Measurements from ENCODE around the gene GARNL3.

Gene GARNL3

GRCh38 chr9:127419348-127419747, 154.8 kb downstream of the GARNL3 start:
- TF ChIP-seq CTCF (IDR thresholded peaks at IDR 0.05; ENCODE audit: insufficient read depth, low read length, missing control alignments), result no peak
- POLR2A ChIA-PET, result no interaction called here
- no peak for DNase-seq (ENCODE audit: low read depth, low spot score)
- no peak overlapping the region for H3K4me3 ChIP-seq (ENCODE audit: low read depth, low read length)
- CTCF ChIA-PET, result no interaction called here

DNA sequence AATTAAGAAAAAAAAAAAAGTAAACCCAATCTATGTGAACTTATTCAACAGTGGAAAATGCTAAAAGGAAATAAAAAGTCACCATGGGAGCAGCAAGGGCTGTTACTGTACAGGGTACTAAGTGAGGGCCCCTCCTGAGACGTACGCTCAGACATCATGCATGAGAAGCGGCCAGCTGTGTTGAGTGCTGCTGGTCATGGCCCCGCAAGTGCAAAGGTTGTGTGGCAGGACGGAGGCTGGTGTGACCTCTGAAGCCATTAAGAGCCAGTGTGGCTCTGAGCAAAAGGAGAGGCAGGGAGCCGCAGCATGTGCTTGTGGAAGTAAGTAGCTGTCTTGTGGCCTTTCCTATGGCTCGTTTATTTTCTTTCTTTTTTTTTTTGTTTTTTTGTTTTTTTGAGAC, 156.5 kb downstream of the GARNL3 start:
- CTCF ChIA-PET, result no interaction called here
- no peak for DNase-seq (ENCODE audit: low read depth, low spot score)

GRCh38 chr9:127422133-127422782, 157.7 kb downstream of the GARNL3 start:
- POLR2A ChIA-PET, result interaction anchor here (0.7 to 2.6 kb wide), 2 partner anchors 30 to 57 kb away, joined by 3 to 19 read pairs; partner anchors contain the start of genes LRSAM1 and RPL12
- H3K4me3 ChIP-seq (ENCODE audit: low read depth, low read length), result no peak overlapping the region; the same call in 1 of the 2 replicates
- no peak for DNase-seq (ENCODE audit: low read depth, low spot score)
- no peak for TF ChIP-seq CTCF (IDR thresholded peaks at IDR 0.05; ENCODE audit: insufficient read depth, low read length, missing control alignments)
- CTCF ChIA-PET, result no interaction called here

More for the DNA sequence above, 156.5 kb downstream of the GARNL3 start:
- H3K4me3 ChIP-seq (ENCODE audit: low read depth, low read length), result no peak overlapping the region
- POLR2A ChIA-PET, result no interaction called here
- no peak for TF ChIP-seq CTCF (IDR thresholded peaks at IDR 0.05; ENCODE audit: insufficient read depth, low read length, missing control alignments)

DNA sequence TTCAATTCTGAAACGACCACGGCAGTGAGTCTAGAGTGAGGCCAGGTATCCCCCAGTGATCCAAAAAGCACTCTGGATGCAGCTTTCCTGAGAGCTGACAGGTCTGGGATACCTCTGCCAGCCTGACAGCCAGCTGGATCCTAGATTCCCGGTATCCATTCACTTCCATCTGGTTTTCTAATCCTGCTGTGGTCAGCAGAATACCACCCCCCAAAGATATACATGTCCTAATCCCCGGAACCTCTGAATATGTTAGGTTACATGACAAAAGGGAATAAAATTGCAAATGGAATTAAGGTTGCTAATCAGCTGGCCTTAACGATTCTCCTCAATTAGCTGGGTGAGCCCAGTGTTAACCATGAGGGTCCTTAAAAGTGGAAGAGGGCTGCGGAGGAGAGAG, 158.2 kb downstream of the GARNL3 start:
- no peak for DNase-seq (ENCODE audit: low read depth, low spot score)
- POLR2A ChIA-PET, result interaction anchor here (2.6 kb wide), 1 partner anchor 29 kb away, joined by 19 read pairs; the partner anchor contains the start of genes LRSAM1 and RPL12
- CTCF ChIA-PET, result interaction anchor here (1.8 kb wide), 1 partner anchor 208 kb away, joined by 4 read pairs; no protein-coding TSS in a partner anchor
- TF ChIP-seq CTCF (IDR thresholded peaks at IDR 0.05; ENCODE audit: insufficient read depth, low read length, missing control alignments), result no peak
- H3K4me3 ChIP-seq (ENCODE audit: low read depth, low read length), result peak overlapping the region; percentile 94

DNA sequence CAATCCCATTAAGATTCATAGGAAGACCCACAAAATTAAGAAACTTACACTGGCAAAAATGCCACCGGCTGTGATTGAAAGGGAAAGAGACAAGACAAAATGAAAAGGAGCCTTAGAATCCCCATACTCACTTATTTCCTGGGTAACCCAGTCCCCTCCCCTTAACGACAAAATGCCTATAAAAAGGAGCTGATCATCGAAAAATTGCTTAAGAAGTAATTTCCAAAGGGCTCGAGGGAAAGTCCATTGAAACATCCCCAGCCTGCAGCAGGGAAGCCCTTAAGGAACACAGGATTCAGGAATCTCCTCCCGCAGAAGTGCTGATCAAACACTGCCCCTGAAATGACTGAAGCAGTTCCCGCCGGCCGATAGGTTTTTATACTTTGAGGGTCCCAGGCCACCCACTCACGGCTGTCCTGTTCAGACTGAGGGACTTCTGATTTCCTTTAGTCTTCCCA, 158.9 kb downstream of the GARNL3 start:
- CTCF ChIA-PET, result interaction anchor here (0.7 to 1.8 kb wide), 4 partner anchors 14 to 218 kb away, joined by 3 to 5 read pairs (median 4); no protein-coding TSS in a partner anchor

More for the DNA sequence above, 158.9 kb downstream of the GARNL3 start:
- POLR2A ChIA-PET, result interaction anchor here (1.1 to 2.6 kb wide), 2 partner anchors 27 to 28 kb away, joined by 5 to 19 read pairs; partner anchors contain the start of genes LRSAM1 and RPL12
- no peak for DNase-seq (ENCODE audit: low read depth, low spot score)
- H3K4me3 ChIP-seq (ENCODE audit: low read depth, low read length), result peak overlapping the region; percentile 94
- TF ChIP-seq CTCF (IDR thresholded peaks at IDR 0.05; ENCODE audit: insufficient read depth, low read length, missing control alignments), result no peak
